ENCODE results near the gene BFSP2. TPM values are rescaled to one million over a fixed set of nuclear protein-coding genes. Genes with fewer than 3 reads are reported as not detected.

The BFSP2 gene
- total and polyA plus RNA-seq, 12 donors, result not detected

GRCh38 chr3:133377396-133377795 is 22.5 kb upstream of the BFSP2 start:
- intact Hi-C loops (cut with DNase I), result no loop called here
- Histone ChIP-seq H3K4me3 (no peak overlapping the region), H3K27me3 (no peaks in the 10 kb centered on the region), H3K4me1 (replicated peaks in 1 of 2) (peaks cover 0 to 3% of the 10 kb centered on the region in 2 donors), H3K9me3 (replicated peaks in 1 of 3) (no peaks in the 10 kb centered on the region), H3K36me3 (replicated peaks in 1 of 2) (no peaks in the 10 kb centered on the region), H3K27ac (no peak overlapping the region)
- no peak for TF ChIP-seq POLR2A (IDR thresholded peaks at IDR 0.05)
- TF ChIP-seq CTCF (IDR thresholded peaks at IDR 0.05), result peak; percentile 11 to 67 (median 54)
- DNase-seq, result peak in 2 of 7 donors; percentile 41 to 54
- 60 to 77% (median 73%) methylated on average over 2 to 3 of the region's 3 CpGs for WGBS, 4 donors

- Histone ChIP-seq H3K27ac (no peak overlapping the region), H3K9me3 (replicated peaks in 1 of 3) (no peaks in the 10 kb centered on the region), H3K4me3 (no peak overlapping the region), H3K27me3 (no peaks in the 10 kb centered on the region), H3K36me3 (replicated peaks in 1 of 2) (no peaks in the 10 kb centered on the region), H3K4me1 (replicated peaks in 1 of 2) (peaks cover 3 to 4% of the 10 kb centered on the region in 2 donors)
- intact Hi-C loops (cut with DNase I), result loop anchor here (10.0 kb wide), 1 partner anchor 645 kb away; no protein-coding TSS in a partner anchor
- WGBS, 4 donors, result 86 to 99% (median 94%) methylated on average over 5 to 19 of the region's 19 CpGs
- TF ChIP-seq CTCF (IDR thresholded peaks at IDR 0.05) (no peak), POLR2A (IDR thresholded peaks at IDR 0.05) (no peak)
- DNase-seq, result peak in 1 of 7 donors; percentile 38
Observed at GRCh38 chr3:133379926-133380325, 19.9 kb upstream of the BFSP2 start.

- H3K27ac ChIP-seq, result no peak overlapping the region
- peaks cover 3 to 4% of the 10 kb centered on the region in 2 donors for H3K4me1 ChIP-seq (replicated peaks in 1 of 2)
- TF ChIP-seq POLR2A (IDR thresholded peaks at IDR 0.05), result no peak
- no peak for TF ChIP-seq CTCF (IDR thresholded peaks at IDR 0.05)
- H3K36me3 ChIP-seq (replicated peaks in 1 of 2), result no peaks in the 10 kb centered on the region
- WGBS, 4 donors, result 94 to 95% (median 95%) methylated on average over 12 to 16 of the region's 16 CpGs
- H3K4me3 ChIP-seq, result no peak overlapping the region
- peak in 1 of 7 donors; percentile 43 for DNase-seq
- H3K27me3 ChIP-seq, result no peaks in the 10 kb centered on the region
- intact Hi-C loops (cut with DNase I), result loop anchor here (10.0 kb wide), 1 partner anchor 646 kb away; no protein-coding TSS in a partner anchor
- no peaks in the 10 kb centered on the region for H3K9me3 ChIP-seq (replicated peaks in 1 of 3)
Observed at GRCh38 chr3:133380481-133381225, 19.2 kb upstream of the BFSP2 start.

- DNase-seq, result peak in 2 of 7 donors; percentile 23 to 33
- peaks cover 3 to 4% of the 10 kb centered on the region in 2 donors for H3K4me1 ChIP-seq (replicated peaks in 1 of 2)
- no peaks in the 10 kb centered on the region for H3K9me3 ChIP-seq (replicated peaks in 1 of 3)
- H3K27ac ChIP-seq, result no peak overlapping the region
- WGBS, 4 donors, result 39 to 61% (median 49%) methylated on average over 4 of the region's 4 CpGs
- H3K27me3 ChIP-seq, result no peaks in the 10 kb centered on the region
- TF ChIP-seq POLR2A (IDR thresholded peaks at IDR 0.05) (no peak), CTCF (IDR thresholded peaks at IDR 0.05) (no peak)
- no peaks in the 10 kb centered on the region for H3K36me3 ChIP-seq (replicated peaks in 1 of 2)
- intact Hi-C loops (cut with DNase I), result loop anchor here (10.0 kb wide), 1 partner anchor 647 kb away; no protein-coding TSS in a partner anchor
- H3K4me3 ChIP-seq, result no peak overlapping the region
Observed at GRCh38 chr3:133381346-133382109, 18.3 kb upstream of the BFSP2 start.
